ENCODE measurements around the gene POC1A. TPM values are rescaled to one million over a fixed set of nuclear protein-coding genes. Genes with fewer than 3 reads are reported as not detected.

POC1A gene
- 3.7 and 17.6 TPM in 2 replicates for total RNA-seq

DNA sequence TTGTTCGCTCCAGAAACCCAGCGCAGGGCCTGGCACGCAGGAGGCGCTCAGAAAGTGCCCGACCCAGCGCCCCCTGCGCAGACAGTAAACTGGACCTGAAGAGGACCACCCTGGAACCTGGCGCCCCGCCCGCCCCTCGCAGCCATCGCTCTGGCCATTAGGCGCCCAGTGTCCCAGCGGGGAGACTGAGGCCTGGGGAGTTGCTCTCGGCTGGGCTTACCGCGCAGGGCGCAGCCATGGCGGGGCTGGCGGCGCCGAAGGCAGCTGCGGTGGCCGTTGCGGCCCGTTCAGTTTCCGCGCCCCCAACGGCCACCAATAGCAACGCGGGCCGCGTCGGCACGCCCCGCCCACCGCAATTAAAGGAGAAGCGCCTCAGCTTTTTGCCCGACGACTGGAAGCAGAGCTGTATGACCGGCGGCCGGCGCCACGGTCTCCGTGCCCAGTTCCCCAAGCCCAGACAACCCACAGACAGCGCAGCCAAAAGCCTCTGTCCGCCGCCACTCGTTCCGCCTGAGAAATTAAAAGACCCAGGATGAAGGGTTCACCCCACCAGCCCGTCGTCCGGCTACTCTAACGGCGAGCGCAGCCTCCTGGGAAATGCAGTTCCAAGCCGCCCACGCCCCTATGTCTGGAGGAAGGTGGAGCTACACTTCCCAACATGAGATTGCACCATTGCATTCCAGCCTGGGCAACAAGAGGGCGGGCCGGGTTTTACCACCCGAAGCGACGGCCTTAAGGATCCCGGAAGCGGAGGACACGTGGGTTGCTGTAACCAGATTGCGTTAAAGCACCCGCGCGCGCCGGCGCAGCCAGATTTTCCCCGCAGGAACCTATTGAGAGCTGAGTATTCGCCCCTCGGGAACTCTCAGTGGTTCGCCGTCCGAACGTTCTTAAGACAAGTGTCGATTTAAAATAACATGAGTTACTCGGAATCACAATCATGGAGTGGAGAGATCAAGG, at the start of gene POC1A:
Gene POC1A, minus strand, starts transcription at position 289 of the 960 bp plus-strand sequence. Its CDS starts 51 bp downstream, at position 238.
- peak; percentile 98 for DNase-seq

DNA sequence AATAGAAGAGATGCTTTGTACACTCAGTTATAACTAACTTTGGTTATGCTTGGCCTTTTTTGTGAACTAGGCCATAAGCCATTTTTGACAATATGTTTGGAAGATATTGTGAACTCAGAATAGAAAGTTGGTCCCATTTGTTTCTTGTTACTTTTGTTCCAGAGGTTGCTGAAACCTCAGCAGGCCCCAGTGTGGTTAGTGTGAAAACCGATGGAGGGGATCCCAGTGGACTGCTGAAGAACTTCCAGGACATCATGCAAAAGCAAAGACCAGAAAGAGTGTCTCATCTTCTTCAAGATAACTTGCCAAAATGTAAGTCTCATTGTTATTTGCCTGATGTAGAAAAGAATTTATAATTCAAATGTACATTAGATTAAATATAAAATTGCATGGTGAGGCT, 49.5 kb upstream of the POC1A start:
- no peak for DNase-seq

DNA sequence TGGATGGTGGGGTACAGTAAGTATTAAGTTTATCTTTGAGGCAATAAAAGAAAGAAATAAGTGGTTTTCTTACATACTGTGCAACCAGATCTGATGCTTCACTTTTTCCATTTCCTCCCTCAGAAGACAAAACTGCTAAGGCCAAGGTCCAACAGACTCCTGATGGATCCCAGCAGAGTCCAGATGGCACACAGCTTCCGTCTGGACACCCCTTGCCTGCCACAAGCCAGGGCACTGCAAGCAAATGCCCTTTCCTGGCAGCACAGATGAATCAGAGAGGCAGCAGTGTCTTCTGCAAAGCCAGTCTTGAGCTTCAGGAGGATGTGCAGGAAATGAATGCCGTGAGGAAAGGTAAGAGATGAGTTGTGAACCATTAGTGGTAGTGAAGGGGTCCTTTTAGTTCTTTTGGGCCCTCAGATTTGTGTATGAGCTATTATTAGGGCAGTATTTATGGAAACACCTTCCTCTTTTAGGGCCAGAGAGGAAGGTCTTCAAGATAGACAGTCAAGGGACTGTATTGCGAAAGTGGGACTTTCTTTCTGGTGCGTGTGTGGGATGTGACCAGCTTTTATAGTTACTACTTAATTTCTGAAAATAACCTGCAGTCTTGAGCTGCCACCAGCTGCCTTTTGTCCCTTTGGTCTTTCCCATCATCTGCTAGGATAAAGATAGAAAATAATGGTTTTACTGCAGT, 48.3 kb upstream of the POC1A start:
- no peak for DNase-seq

DNA sequence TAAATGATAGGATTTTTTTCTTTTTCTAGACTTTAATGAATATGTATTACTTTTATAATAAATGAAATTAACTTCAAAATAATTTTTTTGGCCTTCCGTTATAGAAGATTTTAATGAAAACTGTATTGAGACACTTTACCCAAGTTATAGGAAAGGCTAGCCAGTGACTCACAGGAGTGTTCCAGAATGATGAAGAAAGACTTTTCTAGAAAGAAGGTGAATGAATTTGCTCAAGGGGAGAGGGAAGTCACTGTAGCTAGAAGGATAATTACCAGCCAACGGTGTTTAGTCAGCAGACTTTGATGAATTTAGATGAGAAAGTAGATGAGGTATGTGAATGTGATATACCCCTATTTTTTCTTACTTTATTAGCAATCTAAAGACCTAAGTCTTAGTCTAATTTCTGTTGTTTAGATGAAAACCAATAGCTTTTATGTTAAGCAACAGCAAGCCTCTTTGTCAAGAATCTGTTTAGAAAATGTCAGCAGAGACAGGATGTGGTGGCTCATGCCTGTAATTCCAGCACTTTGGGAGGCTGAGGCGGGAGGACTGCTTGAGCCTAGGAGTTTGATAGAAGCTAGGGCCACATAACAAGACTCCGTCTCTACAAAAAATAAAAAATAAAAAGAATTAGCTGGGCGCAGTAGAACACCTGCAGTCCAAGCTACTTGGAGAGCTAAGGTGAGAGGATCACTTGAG, 46.9 kb upstream of the POC1A start:
- DNase-seq, result no peak

DNA sequence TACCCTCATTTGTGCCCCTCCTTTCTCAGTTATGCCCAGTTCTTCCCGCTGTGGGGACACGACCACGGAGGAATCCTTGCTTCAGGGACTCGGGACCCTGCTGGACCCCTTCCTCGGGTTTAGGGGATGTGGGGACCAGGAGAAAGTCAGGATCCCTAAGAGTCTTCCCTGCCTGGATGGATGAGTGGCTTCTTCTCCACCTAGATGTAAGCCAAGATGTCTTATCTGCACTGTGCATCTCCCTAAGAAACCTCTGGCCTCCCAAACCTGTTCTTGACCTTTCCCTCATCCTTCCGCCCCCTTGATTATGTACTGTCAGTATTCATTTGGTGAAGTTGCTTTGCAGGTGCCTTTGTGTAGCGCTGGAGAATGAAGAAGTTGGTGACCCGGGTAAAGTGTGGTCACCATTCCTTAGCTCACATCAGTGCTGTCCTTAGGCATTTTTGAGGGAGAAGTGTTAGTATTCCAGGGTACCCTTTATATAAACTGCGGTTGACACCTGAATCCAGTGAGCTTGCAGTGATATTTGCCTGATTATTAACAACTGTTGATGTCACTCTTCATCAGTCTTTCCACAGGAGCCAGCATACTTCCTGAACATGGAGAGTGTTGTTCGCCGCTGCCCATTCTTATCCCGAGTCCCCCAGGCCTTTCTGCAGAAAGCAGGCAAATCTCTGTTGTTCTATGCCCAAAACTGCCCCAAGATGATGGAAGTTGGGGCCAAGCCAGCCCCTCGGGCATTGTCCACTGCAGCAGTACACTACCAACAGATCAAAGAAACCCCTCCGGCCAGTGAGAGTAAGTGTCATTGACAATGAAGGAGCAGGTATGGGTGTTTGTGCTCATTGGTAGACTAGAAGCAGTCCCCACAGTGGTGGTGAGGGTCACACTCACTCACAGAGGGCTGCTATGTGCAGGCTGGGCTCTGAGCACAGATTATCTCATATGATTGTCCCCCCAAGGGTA, 44.7 kb upstream of the POC1A start:
- DNase-seq, result peak; percentile 53

DNA sequence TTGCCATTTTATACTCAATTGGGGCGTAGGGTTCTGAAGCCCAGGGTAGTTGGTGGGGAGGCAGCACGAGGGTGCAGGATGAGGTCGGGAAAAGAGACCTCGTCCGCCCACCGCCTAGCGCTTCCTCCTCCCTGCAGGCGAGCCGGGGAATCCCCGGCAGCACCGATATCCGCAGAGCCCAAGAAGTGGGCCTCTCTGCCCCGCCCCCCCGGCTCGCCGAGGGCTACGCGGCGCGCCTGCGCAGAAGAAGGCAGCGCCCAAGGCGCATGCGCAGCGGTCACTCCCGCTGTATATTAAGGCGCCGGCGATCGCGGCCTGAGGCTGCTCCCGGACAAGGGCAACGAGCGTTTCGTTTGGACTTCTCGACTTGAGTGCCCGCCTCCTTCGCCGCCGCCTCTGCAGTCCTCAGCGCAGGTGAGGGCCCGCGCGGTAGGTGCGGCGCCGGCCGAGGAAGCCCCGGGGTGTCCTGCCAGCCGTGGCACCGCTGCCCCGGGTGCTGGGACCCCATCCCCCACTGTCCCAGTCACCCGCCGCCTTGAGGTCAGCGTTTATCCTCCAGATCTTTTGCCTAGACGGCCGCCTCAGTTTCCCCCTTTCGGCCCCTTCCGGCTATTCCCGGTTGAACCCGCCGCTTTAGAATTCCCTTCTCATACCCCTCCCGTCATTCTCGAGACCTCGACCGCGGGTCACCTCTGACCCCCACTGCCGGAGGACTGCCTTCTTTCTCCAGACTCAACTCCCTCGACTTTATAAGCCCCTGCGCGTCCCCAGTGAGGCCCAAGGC, 43.8 kb upstream of the POC1A start, which contains the start of gene ALAS1:
Gene ALAS1, plus strand, starts transcription at position 319 of the 784 bp plus-strand sequence. CDS start 1,082 bp downstream, outside the sequence.
- DNase-seq, result peak; percentile 91

DNA sequence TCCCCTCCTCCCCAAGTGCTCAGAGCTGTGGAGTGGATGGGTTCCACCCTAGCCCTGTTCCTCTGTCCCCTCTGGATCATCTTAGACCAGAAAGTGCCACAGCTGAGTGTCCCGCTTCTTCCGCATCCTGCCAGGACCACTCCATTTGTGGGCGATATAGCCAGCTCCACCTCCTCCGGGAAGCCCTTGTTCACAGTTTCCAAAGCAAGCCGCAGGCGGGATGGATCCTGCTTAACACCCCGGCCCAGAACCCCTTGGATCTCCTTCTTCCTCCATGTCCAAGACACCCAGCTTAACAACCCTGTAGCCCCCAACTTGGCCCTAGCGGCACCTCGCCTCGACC, 43.2 kb upstream of the POC1A start:
- DNase-seq, result no peak

DNA sequence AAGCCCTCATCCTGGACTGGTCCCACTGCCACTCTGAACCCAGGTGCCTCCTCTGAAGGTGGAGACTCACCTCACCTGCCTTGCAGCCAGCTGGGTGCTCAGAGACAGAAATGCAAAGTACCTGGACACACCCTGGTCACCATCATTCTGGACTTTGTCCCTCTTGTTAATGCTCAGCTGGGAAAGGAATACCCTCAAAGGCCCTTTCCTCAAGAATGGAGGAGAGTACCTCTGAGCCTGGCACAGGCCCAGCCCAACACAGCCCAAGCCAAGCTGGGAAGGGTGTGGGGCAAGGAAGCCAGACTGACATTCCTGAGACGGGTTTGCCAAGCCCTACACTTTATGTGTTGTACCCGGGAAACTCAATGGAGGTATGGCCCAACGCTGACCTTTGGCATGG, 42.8 kb upstream of the POC1A start:
- peak; percentile 13 for DNase-seq

DNA sequence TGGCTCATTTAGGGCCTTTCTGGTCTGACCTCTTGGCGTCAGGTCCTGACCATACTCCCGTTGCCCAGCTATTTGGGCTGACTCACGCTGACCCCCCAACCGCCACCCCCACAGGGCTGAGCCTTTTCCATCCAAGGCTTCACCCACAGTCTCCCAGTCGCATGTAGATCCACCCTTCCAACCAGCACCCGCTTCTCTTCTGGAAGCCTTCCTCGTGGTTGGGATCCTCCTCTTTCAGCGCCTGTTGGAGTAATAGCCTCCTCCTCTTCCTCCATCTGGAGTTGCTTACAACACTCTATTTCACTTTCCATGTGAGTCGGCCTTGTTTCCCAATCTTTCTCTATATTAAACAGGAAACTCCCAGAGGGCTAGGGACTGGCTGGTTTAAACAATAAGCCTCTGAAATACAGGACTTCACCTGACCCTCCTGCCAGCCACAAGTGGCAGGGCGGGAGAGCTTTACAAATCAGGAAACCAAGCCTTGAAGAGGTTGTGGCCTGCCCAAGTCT, 41.7 kb upstream of the POC1A start:
- peak; percentile 22 for DNase-seq

DNA sequence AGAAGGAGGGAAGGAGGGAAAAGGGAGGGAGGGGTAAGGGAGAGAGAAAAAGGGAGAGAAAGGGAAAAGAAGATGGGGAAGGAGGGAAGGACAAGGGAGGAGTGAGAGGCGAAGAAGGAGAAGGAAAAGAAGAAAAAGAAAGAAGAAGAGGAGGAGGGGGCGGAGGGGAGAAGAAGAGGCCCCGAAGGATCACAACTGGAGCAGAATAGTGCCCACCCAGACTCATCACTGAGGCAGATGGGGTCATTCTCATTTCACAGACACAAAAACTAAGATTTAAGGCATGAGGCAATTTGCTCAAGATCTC, 41.0 kb upstream of the POC1A start:
- no peak for DNase-seq

DNA sequence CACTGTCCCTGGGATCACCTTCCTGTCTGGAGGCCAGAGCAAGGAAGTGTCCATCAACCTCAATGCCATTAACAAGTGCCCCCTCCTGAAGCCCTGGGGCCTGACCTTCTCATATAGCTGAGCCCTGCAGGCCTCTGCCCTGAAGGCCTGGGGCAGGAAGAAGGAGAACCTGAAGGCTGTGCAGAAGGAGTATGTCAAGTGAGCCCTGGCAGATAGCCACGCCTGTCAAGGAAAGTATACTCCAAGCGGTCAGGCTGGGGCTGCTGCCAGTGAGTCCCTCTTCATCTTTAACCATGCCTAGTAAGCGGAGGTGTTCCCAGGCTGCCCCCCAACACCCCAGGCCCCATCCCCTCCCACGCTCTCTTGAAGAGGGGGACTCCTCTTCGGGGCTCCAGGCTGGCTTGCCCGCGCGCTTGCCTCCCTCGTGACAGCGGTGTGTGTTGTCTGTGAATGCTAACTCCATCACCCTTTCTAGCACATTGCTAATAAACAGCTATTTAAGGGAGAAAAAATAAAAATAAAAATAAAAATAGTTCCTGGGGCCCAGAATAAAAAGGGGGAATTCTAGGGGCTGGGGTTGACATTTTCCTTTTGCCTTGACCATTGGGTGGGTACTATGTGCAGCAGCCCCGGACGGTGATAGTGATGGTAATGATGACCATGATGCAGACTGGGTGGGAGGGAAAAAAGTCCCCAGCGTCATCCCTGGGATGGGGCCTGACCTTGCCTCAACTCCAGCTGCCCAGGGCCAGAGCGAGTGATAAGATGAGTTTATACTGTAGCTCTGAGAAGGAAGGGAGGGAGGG, 40.5 kb upstream of the POC1A start:
- DNase-seq, result no peak

DNA sequence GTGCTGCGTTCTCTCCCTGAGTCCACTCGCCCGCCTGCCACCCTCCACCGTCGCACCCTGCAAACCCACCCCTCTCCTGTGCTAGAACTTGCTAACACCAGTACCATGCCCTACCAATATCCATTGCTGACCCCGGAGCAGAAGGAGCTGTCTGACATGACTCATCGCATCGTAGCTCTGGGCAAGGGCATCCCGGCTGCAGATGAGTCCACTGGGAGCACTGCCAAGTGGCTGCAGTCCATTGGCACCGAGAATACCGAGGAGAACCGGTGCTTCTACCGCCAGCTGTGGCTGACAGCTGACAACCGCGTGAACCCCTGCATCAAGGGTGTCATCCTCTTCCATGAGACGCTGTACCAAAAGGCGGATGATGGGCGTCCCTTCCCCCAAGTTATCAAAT, 38.8 kb upstream of the POC1A start:
- peak; percentile 30 for DNase-seq

DNA sequence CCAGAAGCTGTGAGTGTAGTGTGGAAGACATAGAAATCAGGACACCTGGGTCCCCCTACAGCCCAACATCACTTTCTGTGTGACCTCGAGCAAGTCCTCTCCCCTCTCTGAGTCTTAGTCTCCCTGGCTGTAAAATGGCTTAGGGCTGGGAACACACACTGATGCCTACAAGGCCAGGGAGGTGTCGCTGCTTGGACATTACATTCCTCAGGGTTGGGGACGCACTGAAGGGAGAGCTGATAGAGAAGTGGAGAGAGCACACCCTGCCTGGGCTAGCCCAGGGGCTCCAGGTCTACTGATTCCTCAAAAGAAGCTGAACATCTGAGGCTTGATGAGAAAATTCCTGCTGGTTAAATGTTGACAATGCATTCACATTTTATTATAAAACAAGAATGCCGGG, 37.4 kb upstream of the POC1A start:
- DNase-seq, result no peak

DNA sequence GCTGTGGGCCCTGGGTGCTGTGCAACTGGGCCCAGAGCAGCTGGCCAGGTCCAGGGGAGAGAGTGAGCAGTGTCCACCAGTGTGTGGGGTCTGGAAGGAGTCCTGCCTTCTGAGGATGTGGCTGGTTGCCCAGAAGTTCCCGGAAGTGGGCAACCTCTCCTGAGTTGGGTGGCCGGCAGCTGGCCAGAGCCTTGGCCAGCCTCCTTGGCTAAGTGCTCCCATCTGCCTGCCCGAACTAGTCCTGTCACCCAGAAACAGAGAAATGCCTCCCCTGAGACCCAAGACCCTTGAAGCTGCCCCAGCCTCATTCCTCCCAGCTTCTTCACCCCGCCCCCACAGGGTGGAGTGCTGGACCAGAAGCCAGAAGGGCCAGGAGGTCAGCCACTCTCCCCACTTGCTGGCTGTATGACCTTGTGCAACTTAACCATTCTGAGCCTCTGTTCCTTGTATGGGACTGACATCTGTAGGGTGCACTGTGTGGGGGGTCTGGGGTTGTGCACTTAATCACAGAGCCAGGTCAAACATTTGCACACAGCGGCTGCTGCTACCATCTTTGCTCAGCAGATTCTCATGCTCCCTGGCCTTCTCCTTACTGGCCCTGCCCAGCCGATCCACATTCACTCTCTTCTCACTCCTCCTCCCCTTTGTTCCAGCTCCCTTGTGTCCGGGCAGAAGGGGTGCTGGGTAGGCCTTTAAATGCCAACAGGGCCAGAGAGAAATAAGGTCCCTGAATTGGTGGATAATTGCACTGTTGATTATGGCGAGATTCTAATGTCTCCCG, 36.3 kb upstream of the POC1A start:
- DNase-seq, result no peak

DNA sequence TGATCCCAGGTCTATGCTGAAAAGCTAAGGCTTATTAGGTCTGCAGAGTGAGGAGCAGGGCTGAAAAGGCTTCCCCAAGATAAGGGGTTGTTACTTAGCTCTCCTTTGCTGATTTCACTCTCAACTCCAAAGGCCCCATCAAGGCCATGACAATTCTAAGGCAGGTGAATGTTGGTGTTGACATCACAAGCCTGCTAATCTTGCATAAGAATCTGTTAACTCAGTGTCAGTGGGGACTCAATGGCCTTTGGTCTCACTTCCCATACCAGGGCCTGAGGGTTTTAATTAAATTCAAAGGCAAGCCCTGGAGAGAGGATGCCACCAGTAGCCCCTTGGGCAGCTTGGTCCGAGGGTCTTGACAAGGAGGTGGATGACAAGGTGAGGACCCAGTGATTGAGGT, 34.3 kb upstream of the POC1A start:
- DNase-seq, result no peak

DNA sequence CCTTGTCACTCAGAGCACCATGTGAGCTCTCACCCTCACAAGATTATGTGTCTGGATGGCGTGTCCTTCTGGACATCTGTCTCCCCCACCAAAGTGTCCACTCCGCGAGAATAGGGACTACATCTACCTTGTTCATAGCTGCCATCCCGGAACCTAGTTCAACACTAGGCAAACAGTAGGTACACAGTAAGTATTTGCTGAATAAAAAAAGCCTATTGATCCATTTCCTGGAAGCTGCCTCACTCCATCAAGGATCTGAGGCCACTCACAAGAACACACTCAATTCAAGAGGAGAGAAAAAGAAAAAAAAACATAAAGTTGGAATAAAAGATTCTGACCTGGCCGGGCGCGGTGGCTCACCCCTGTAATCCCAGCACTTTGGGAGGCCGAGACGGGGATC, 32.5 kb upstream of the POC1A start:
- DNase-seq, result no peak

DNA sequence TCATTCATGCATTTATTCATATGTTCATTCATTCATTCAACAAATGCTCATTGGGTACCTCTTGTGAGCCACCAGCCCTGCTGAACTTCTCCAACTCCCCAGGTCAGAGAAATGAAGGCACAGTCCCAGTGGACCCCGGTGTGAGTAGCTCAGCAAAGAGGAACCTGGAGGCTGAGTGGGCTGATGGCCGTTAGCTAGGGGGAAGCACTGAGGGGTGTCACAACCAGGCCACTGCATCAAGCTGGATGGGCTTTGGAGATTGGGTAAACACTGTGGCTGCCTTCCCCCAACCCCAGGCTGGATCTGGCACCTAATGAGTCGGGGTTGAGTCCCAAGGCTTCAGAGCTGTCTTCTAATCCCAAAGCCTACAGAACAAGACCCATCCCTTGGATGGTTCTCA, 31.6 kb upstream of the POC1A start:
- no peak for DNase-seq

DNA sequence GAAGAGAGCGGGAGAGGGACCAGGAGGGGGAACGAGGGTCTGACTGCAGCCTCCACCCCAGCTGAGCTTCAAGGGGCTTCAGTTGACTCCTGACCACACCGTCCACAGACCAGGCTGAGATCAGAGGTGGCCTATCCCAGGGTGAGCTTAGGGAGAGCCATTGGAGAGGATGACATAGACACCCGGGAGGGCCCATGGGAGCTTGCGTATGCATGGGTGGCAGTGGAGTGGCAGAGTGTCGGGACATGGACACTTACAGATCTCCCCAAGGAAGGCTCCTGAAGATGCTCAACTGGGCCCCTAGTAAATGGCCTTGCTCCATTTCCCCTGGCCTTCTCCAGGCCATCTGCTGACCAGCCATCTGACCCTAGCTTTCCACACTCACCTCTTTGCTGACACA, 31.1 kb upstream of the POC1A start:
- no peak for DNase-seq

DNA sequence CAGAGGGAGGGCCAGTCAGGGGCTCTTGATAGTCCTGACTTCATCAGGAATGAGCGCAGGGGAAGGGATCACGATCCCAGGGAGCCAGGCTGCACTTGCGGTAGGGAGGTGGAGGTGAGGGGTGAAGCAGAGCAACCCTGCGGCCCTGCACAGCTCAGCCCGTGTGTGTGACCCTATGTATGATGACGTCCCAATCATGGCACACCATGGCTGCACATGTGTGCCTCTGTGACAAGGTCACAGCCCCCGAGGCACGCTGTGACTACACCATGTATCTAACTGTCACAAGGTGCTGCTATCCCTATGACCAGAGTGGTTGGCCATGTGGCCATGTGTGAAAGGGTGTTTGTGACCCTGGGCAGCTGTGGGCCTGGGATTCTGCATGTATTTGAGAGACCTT, 30.5 kb upstream of the POC1A start:
- DNase-seq, result no peak

All from dermis blood vessel endothelial cell (primary cell).